HCT116 (cell line): Measurements from ENCODE around the gene PALMD. TPM values are rescaled to one million over a fixed set of nuclear protein-coding genes. Genes with fewer than 3 reads are reported as not detected.

Experiments
- ATAC-seq: fragments of 200-7000 bp; cut with Tn5 transposase; 2 replicates; pipeline ENCODE4 v1.9.1; 2020; ENCODE audit warnings: mild to moderate bottlenecking, moderate library complexity
- BruUV-seq: library from RNA; stranded (reverse); fragments of 400-500 nt; replicated peaks from 2 replicates; lab custom pipeline; 2021; lab: Mats Ljungman, UMichigan
- CTCF ChIA-PET: fragments of 300-600 bp; sonication (Branson Sonifier 250); formaldehyde crosslinking; loops from one replicate; lab custom pipeline; 2021; ENCODE audit warnings: antibody characterized with exemption; lab: Charles Lee
- POLR2A ChIA-PET: fragments of 300-600, 350-600 bp; sonication (Branson Sonifier 250); formaldehyde crosslinking; loops from one replicate; lab custom pipeline; 2021; ENCODE audit warnings: antibody characterized with exemption; lab: Charles Lee
- RAD21 ChIA-PET, 2 experiments: fragments of 300-600 bp; sonication (Branson Sonifier 250); formaldehyde crosslinking; loops; one replicate each; lab custom pipeline; 2023; ENCODE audit warnings: low total read pairs in 2 of 2; ENCODE audit not compliant: uncharacterized antibody in 2 of 2, unreplicated experiment in 2 of 2, low non-redundant PET in 1 of 2; lab: Charles Lee
- DNase-seq: peaks from one replicate; pipeline ENCODE4 v3.0.0-alpha.2; 2010; ENCODE audit warnings: low read depth, low spot score
- H2AFZ ChIP-seq: fragments of 200-600 bp; shearing (Covaris generic), sonication (generic); 2 replicates; pipeline ENCODE4 v1.6.1; 2017; ENCODE audit warnings: low read depth, mixed run types, mixed read lengths, antibody characterized with exemption, low read length; ENCODE audit not compliant: poor library complexity, severe bottlenecking
- H3K27ac ChIP-seq: 2 replicates; pipeline ENCODE4 v1.5.1; 2012; ENCODE audit warnings: low read depth, low read length
- H3K27me3 ChIP-seq: fragments of 200-600 bp; sonication (generic); 2 replicates; pipeline ENCODE4 v1.6.1; 2016; ENCODE audit warnings: mixed run types, low read length, mixed read lengths; ENCODE audit not compliant: insufficient read depth
- H3K36me3 ChIP-seq, 2 experiments: fragments of 200-500 bp in 1 of 2; fragments of 200-600 bp in 1 of 2; sonication (Bioruptor generic) in 1 of 2; sonication (generic) in 1 of 2; 2 replicates each; pipeline versions ENCODE4 v1.5.1 to v1.6.1; 2014 to 2016; ENCODE audit warnings: low read length in 2 of 2, inconsistent platforms in 1 of 2, mixed read lengths in 1 of 2, mixed run types in 1 of 2; ENCODE audit not compliant: insufficient read depth in 2 of 2, control insufficient read depth in 1 of 2
- H3K4me1 ChIP-seq, 2 experiments: fragments of 200-600 bp in 1 of 2; sonication (generic) in 1 of 2; 2 replicates each; pipeline versions ENCODE4 v1.5.1 to v1.6.1; 2012 to 2017; ENCODE audit warnings: low read length in 2 of 2, inconsistent platforms in 1 of 2, mild to moderate bottlenecking in 1 of 2, mixed read lengths in 1 of 2, mixed run types in 1 of 2, moderate library complexity in 1 of 2; ENCODE audit not compliant: insufficient read depth in 2 of 2, control insufficient read depth in 1 of 2
- H3K4me2 ChIP-seq: fragments of 200-600 bp; sonication (generic); 2 replicates; pipeline ENCODE4 v1.6.1; 2017; ENCODE audit warnings: mixed run types, low read length, mixed read lengths
- H3K4me3 ChIP-seq, 2 experiments: fragments of 200-600 bp in 1 of 2; sonication (generic) in 1 of 2; replicated peaks in 1 of 2; 2 replicates each; pipeline ENCODE4 v1.5.1; 2011 to 2016; ENCODE audit warnings: low read length in 2 of 2, control low read depth in 1 of 2, low read depth in 1 of 2, mild to moderate bottlenecking in 1 of 2, mixed read lengths in 1 of 2, mixed run types in 1 of 2
- H3K79me2 ChIP-seq: fragments of 200-600 bp; sonication (generic); 2 replicates; pipeline ENCODE4 v1.6.1; 2017; ENCODE audit warnings: mild to moderate bottlenecking, mixed run types, low read length, moderate library complexity, mixed read lengths; ENCODE audit not compliant: insufficient read depth
- H3K9ac ChIP-seq: fragments of 200-600 bp; sonication (generic); 2 replicates; pipeline ENCODE4 v1.6.1; 2016; ENCODE audit warnings: low read length, mixed read lengths
- H3K9me2 ChIP-seq: fragments of 200-600 bp; sonication (generic), shearing (Covaris generic); 2 replicates; pipeline ENCODE4 v1.6.1; 2017; ENCODE audit warnings: mixed run types, mild to moderate bottlenecking, moderate library complexity; ENCODE audit not compliant: insufficient read depth
- H3K9me3 ChIP-seq, 2 experiments: fragments of 200-500 bp in 1 of 2; fragments of 200-600 bp in 1 of 2; sonication (Bioruptor generic) in 1 of 2; sonication (generic) in 1 of 2; 2 replicates each; pipeline ENCODE4 v1.6.1; 2014 to 2017; ENCODE audit warnings: low read length in 2 of 2, mixed read lengths in 2 of 2, inconsistent platforms in 1 of 2, low read depth in 1 of 2, mild to moderate bottlenecking in 1 of 2, mixed run types in 1 of 2, moderate library complexity in 1 of 2; ENCODE audit not compliant: control insufficient read depth in 1 of 2, insufficient read depth in 1 of 2
- H4K20me1 ChIP-seq: fragments of 200-600 bp; sonication (generic), shearing (Covaris generic); 2 replicates; pipeline ENCODE4 v1.6.1; 2017; ENCODE audit warnings: mixed run types, mild to moderate bottlenecking, moderate library complexity; ENCODE audit not compliant: insufficient read depth
- CBX3 ChIP-seq: IDR thresholded peaks from 2 replicates; pipeline ENCODE4 v1.6.1; 2012; ENCODE audit warnings: low read depth
- CEBPB ChIP-seq: IDR thresholded peaks from 2 replicates; pipeline ENCODE4 v1.6.1; 2012; ENCODE audit warnings: low read depth
- CTCF ChIP-seq, 3 experiments: fragments of 200-600 bp in 1 of 3; sonication (generic) in 1 of 3; IDR thresholded peaks in 2 of 3; conservative IDR thresholded peaks in 1 of 3; 2 replicates each; pipeline ENCODE4 v1.5.1; 2012 to 2017; ENCODE audit warnings: low read depth in 2 of 3, low read length in 2 of 3, antibody characterized with exemption in 1 of 3, borderline replicate concordance in 1 of 3, control low read depth in 1 of 3, mild to moderate bottlenecking in 1 of 3, mixed read lengths in 1 of 3, mixed run types in 1 of 3, moderate library complexity in 1 of 3; ENCODE audit not compliant: insufficient read depth in 1 of 3
- EGR1 ChIP-seq: IDR thresholded peaks from 2 replicates; pipeline ENCODE4 v1.6.1; 2012; ENCODE audit warnings: low read depth
- ELF1 ChIP-seq: IDR thresholded peaks from 2 replicates; pipeline ENCODE4 v1.6.1; 2012; ENCODE audit warnings: low read depth, borderline replicate concordance
- EZH2 ChIP-seq: fragments of 200-600 bp; sonication (generic); IDR thresholded peaks from 2 replicates; pipeline ENCODE4 v1.6.1; 2017; ENCODE audit warnings: antibody characterized with exemption, mixed run types
- EZH2phosphoT487 ChIP-seq: fragments of 200-600 bp; IDR thresholded peaks from 2 replicates; pipeline ENCODE4 v1.6.1; 2018; ENCODE audit warnings: antibody characterized with exemption, borderline replicate concordance
- JUND ChIP-seq: IDR thresholded peaks from 2 replicates; pipeline ENCODE4 v1.6.1; 2012
- POLR2A ChIP-seq: IDR thresholded peaks from 2 replicates; pipeline ENCODE4 v1.7.0; 2011; ENCODE audit warnings: borderline replicate concordance; ENCODE audit not compliant: insufficient read depth, insufficient read length; ENCODE audit errors: extremely low read depth
- RAD21 ChIP-seq: IDR thresholded peaks from 2 replicates; pipeline ENCODE4 v1.6.1; 2012; ENCODE audit warnings: low read depth, mild to moderate bottlenecking
- REST ChIP-seq: IDR thresholded peaks from 2 replicates; pipeline ENCODE4 v1.6.1; 2012; ENCODE audit warnings: low read depth
- SP1 ChIP-seq: IDR thresholded peaks from 2 replicates; pipeline ENCODE4 v1.6.1; 2012; ENCODE audit warnings: low read depth
- SRF ChIP-seq: IDR thresholded peaks from 2 replicates; pipeline ENCODE4 v1.6.1; 2012; ENCODE audit warnings: low read depth
- TCF7L2 ChIP-seq: IDR thresholded peaks from 2 replicates; pipeline ENCODE4 v1.7.0; 2011; ENCODE audit warnings: borderline replicate concordance, inconsistent platforms; ENCODE audit not compliant: insufficient read depth, insufficient read length; ENCODE audit errors: extremely low read depth
- YY1 ChIP-seq: IDR thresholded peaks from 2 replicates; pipeline ENCODE4 v1.6.1; 2011; ENCODE audit warnings: low read length, low read depth, moderate library complexity, mild to moderate bottlenecking; ENCODE audit not compliant: insufficient replicate concordance; ENCODE audit errors: extremely low read depth
- ZFX ChIP-seq: fragments of 450-650 bp; IDR thresholded peaks from 2 replicates; pipeline ENCODE4 v1.6.1; 2017
- ZNF274 ChIP-seq: fragments of 200-500 bp; sonication (Bioruptor generic); IDR thresholded peaks from 2 replicates; pipeline ENCODE4 v1.6.1; 2014; ENCODE audit warnings: mild to moderate bottlenecking, low read depth, low read length, inconsistent platforms
- intact Hi-C: fragments of 100-400 bp; cut with micrococcal nuclease; formaldehyde crosslinking; loops from 2 replicates; pipeline ENCODE4 v1.10.0; 2022
- total RNA-seq: library from RNA; stranded (reverse); gene quantifications from one replicate; pipeline ENCODE4 v1.2.1, GENCODE V29; 2021; ENCODE audit not compliant: unreplicated experiment
- TF ChIP-seq, protein P1 (sequence below): IDR thresholded peaks from 2 replicates; pipeline ENCODE4 v1.6.1; 2012

The PALMD gene
- total RNA-seq, 1 experiment from 2014 or later: 0.12 TPM

DNA sequence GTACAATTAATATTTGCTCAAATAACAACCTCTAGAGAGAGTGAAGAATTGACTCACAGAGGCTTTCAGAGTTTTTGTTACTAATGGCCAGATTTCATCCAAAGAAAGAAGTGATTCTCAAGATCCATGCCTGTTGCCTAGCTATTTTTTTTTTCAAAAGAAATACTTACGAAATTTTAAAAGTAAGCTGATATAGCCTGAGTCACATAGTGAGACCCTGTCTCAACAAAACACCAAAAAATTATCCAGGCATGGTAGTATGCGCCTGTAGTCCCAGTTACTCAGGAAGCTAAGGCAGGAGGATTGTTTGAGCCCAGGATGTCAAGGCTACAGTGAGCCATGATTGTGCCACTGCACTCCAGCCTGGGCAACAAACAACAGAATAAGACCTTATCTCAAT lies 14.6 kb downstream of the PALMD start:
- H3K4me1 ChIP-seq: no peaks in the 10 kb centered on the region
- POLR2A ChIA-PET: no interaction called here
- intact Hi-C loops: no loop called here

GRCh38 chr1:99661780-99662179 lies 15.9 kb downstream of the PALMD start:
- Histone ChIP-seq H3K9ac (no peak overlapping the region), H3K9me2 (no peaks in the 10 kb centered on the region), H3K36me3 (no peaks in the 10 kb centered on the region), H3K27me3 (no peaks in the 10 kb centered on the region), H3K79me2 (no peaks in the 10 kb centered on the region), H4K20me1 (no peaks in the 10 kb centered on the region), H3K4me2 (no peak overlapping the region), H3K9me3 (no peaks in the 10 kb centered on the region), H3K27ac (no peak overlapping the region), H3K4me1 (no peaks in the 10 kb centered on the region), H3K4me3 (no peak overlapping the region), H2AFZ (no peak overlapping the region)
- ChIA-PET RAD21 (no interaction called here), CTCF (no interaction called here), POLR2A (no interaction called here)
- ATAC-seq (no peak), DNase-seq (no peak)
- BruUV-seq: no TSS peak
- intact Hi-C loops: no loop called here
- no peak for TF ChIP-seq ZFX
- TF ChIP-seq ELF1: no peak
- no peak for TF ChIP-seq TCF7L2
- TF ChIP-seq SRF: no peak
- TF ChIP-seq EZH2phosphoT487: no peak
- no peak for TF ChIP-seq ZNF274
- TF ChIP-seq EGR1: no peak
- TF ChIP-seq CTCF (IDR thresholded peaks at IDR 0.05 in 2 of 3, conservative IDR thresholded peaks at IDR 0.05 in 1 of 3; ENCODE audit: borderline replicate concordance in 1 of 3, insufficient read depth in 1 of 3, low read depth in 2 of 3, low read length in 2 of 3): no peak
- no peak for TF ChIP-seq YY1
- TF ChIP-seq POLR2A: no peak
- no peak for TF ChIP-seq CEBPB
- TF ChIP-seq RAD21: no peak
- TF ChIP-seq REST: no peak
- TF ChIP-seq CBX3: no peak
- no peak for TF ChIP-seq EZH2
- TF ChIP-seq, protein P1, sequence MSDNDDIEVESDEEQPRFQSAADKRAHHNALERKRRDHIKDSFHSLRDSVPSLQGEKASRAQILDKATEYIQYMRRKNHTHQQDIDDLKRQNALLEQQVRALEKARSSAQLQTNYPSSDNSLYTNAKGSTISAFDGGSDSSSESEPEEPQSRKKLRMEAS: no peak

More for the DNA sequence above, 14.6 kb downstream of the PALMD start:
- H3K9ac ChIP-seq: no peak overlapping the region
- ATAC-seq: no peak
- no peak for TF ChIP-seq ZFX
- no peak for TF ChIP-seq TCF7L2
- no peak for TF ChIP-seq SP1
- no peak for TF ChIP-seq JUND
- TF ChIP-seq, all 23 proteins: peak for 0
- Histone ChIP-seq H3K9me3 (no peaks in the 10 kb centered on the region), H3K4me3 (no peak overlapping the region), H2AFZ (no peak overlapping the region), H3K79me2 (no peaks in the 10 kb centered on the region), H3K4me2 (no peak overlapping the region), H3K27me3 (no peaks in the 10 kb centered on the region), H4K20me1 (no peaks in the 10 kb centered on the region), H3K27ac (no peak overlapping the region), H3K36me3 (no peaks in the 10 kb centered on the region), H3K9me2 (no peaks in the 10 kb centered on the region)
- RAD21 ChIA-PET: no interaction called here
- DNase-seq: no peak
- CTCF ChIA-PET: interaction anchor here (0.7 kb wide), 1 partner anchor 25 kb away, joined by 3 read pairs; no protein-coding TSS in a partner anchor
- BruUV-seq: no TSS peak
